ENCODE results near the gene CHRM2. TPM values are rescaled to one million over a fixed set of nuclear protein-coding genes. Genes with fewer than 3 reads are reported as not detected.

The CHRM2 gene
- total RNA-seq, 1 donor = under 0.01 TPM

GRCh38 chr7:136877990-136878389 lies 9.5 kb downstream of the CHRM2 start:
- Histone ChIP-seq H3K4me1 (ENCODE audit: insufficient read depth, low read length) (no peaks in the 10 kb centered on the region), H3K27me3 (ENCODE audit: insufficient read depth, low read length) (no peaks in the 10 kb centered on the region), H3K4me3 (ENCODE audit: low read length) (no peak overlapping the region), H3K9me3 (ENCODE audit: low read depth, low read length) (no peaks in the 10 kb centered on the region)

- H3K4me1 ChIP-seq (ENCODE audit: insufficient read depth, low read length) = no peaks in the 10 kb centered on the region
- H3K9me3 ChIP-seq (ENCODE audit: low read depth, low read length) = no peaks in the 10 kb centered on the region
- no peak overlapping the region for H3K4me3 ChIP-seq (ENCODE audit: low read length)
- no peaks in the 10 kb centered on the region for H3K27me3 ChIP-seq (ENCODE audit: insufficient read depth, low read length)
Measured at GRCh38 chr7:136878878-136879277, 10.4 kb downstream of the CHRM2 start.

GRCh38 chr7:136883046-136883445 lies 14.6 kb downstream of the CHRM2 start:
- H3K4me3 ChIP-seq (ENCODE audit: low read length) = no peak overlapping the region
- H3K4me1 ChIP-seq (ENCODE audit: insufficient read depth, low read length) = no peaks in the 10 kb centered on the region
- H3K9me3 ChIP-seq (ENCODE audit: low read depth, low read length) = no peaks in the 10 kb centered on the region
- no peaks in the 10 kb centered on the region for H3K27me3 ChIP-seq (ENCODE audit: insufficient read depth, low read length)

DNA sequence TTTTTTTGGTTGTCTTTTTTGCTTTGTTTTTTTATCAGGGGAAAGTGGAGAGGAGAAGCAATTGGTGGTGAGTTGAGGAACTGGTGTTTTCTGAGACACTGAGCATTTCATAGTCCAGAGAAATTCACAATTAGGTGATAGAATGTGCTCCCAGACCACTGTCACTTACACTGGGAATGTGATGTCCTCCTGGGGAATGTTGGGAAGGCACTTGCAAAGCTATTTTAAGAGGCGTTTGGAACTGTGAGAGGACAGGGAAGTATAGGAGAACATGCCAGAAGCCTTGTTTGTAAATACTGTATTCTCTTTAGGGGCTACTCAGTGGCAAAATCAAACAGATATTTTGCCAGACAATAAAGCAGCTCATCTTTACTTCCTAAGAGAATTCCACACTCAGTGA lies 16.0 kb downstream of the CHRM2 start:
- no peaks in the 10 kb centered on the region for H3K4me1 ChIP-seq (ENCODE audit: insufficient read depth, low read length)
- H3K27me3 ChIP-seq (ENCODE audit: insufficient read depth, low read length) = no peaks in the 10 kb centered on the region
- no peaks in the 10 kb centered on the region for H3K9me3 ChIP-seq (ENCODE audit: low read depth, low read length)
- H3K4me3 ChIP-seq (ENCODE audit: low read length) = no peak overlapping the region

DNA sequence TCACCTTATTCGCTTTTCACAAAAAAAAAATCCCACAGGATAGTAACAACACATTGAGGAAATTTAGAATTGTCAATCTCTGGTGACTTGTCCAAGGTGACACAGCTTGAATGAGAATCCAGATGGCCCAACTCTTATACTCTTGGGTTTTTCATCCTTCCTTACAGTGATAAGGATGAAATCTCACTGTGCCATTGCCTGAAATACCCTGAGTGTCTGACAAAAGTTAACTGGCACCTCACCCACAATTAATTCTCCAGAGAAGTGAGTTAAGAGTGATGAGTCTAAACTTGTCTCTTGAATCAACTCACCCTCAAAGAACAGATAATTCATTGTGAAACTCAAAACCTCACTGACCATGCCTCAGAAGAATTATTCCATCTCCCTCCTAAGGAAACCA lies 18.9 kb downstream of the CHRM2 start:
- Histone ChIP-seq H3K9me3 (ENCODE audit: low read depth, low read length) (no peaks in the 10 kb centered on the region), H3K4me1 (ENCODE audit: insufficient read depth, low read length) (no peaks in the 10 kb centered on the region), H3K27me3 (ENCODE audit: insufficient read depth, low read length) (no peaks in the 10 kb centered on the region), H3K4me3 (ENCODE audit: low read length) (no peak overlapping the region)

GRCh38 chr7:136890399-136890798 lies 21.9 kb downstream of the CHRM2 start:
- no peaks in the 10 kb centered on the region for H3K9me3 ChIP-seq (ENCODE audit: low read depth, low read length)
- no peaks in the 10 kb centered on the region for H3K4me1 ChIP-seq (ENCODE audit: insufficient read depth, low read length)
- no peaks in the 10 kb centered on the region for H3K27me3 ChIP-seq (ENCODE audit: insufficient read depth, low read length)
- no peak overlapping the region for H3K4me3 ChIP-seq (ENCODE audit: low read length)

DNA sequence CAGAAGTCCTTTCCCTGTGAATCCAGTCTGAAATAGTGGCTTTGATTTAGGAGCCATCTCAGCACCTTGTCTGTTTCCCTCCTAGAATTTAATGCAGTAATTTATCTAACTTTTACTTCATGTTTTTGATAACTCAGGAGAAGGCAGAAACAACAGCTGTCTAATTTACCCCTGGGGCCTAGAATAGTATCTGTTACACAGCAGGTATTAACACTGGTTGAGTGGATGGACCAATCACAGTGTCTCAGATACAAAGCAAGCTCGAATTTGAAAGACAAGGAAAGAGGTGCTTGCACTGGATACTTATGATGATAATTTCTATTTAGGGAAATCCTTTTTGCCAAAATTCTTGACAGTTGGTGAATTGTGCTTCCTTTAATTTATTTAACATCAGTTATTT lies 23.4 kb downstream of the CHRM2 start:
- Histone ChIP-seq H3K9me3 (ENCODE audit: low read depth, low read length) (no peaks in the 10 kb centered on the region), H3K27me3 (ENCODE audit: insufficient read depth, low read length) (no peaks in the 10 kb centered on the region), H3K4me3 (ENCODE audit: low read length) (no peak overlapping the region), H3K4me1 (ENCODE audit: insufficient read depth, low read length) (no peaks in the 10 kb centered on the region)

- Histone ChIP-seq H3K9me3 (ENCODE audit: low read depth, low read length) (no peaks in the 10 kb centered on the region), H3K27me3 (ENCODE audit: insufficient read depth, low read length) (no peaks in the 10 kb centered on the region), H3K4me3 (ENCODE audit: low read length) (no peak overlapping the region), H3K4me1 (ENCODE audit: insufficient read depth, low read length) (no peaks in the 10 kb centered on the region)
Measured at GRCh38 chr7:136894789-136895188, 26.3 kb downstream of the CHRM2 start.

- Histone ChIP-seq H3K4me3 (ENCODE audit: low read length) (no peak overlapping the region), H3K9me3 (ENCODE audit: low read depth, low read length) (no peaks in the 10 kb centered on the region), H3K27me3 (ENCODE audit: insufficient read depth, low read length) (no peaks in the 10 kb centered on the region), H3K4me1 (ENCODE audit: insufficient read depth, low read length) (no peaks in the 10 kb centered on the region)
Measured at GRCh38 chr7:136897676-136898075, 29.2 kb downstream of the CHRM2 start.

DNA sequence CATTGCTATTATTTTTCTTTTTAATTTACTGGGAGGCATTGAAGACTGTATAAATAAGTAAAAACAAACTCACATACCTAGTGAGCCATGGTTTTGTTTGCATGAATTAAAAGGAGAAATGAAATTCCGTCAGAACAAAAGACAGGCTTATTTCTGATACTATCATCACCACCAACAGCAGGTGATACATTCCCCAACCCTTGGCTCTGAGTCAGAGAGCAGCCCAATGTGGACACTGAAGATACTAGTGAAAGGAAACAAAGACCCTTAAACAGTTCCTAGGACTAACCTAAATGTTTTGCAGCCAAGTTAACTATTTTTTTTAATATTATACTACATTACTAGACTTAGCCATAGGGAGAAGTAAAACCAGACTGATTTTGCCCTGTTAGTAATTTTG lies 31.6 kb downstream of the CHRM2 start:
- Histone ChIP-seq H3K9me3 (ENCODE audit: low read depth, low read length) (no peaks in the 10 kb centered on the region), H3K4me3 (ENCODE audit: low read length) (no peak overlapping the region), H3K27me3 (ENCODE audit: insufficient read depth, low read length) (no peaks in the 10 kb centered on the region), H3K4me1 (ENCODE audit: insufficient read depth, low read length) (no peaks in the 10 kb centered on the region)

- Histone ChIP-seq H3K9me3 (ENCODE audit: low read depth, low read length) (no peaks in the 10 kb centered on the region), H3K4me3 (ENCODE audit: low read length) (no peak overlapping the region), H3K27me3 (ENCODE audit: insufficient read depth, low read length) (no peaks in the 10 kb centered on the region), H3K4me1 (ENCODE audit: insufficient read depth, low read length) (no peaks in the 10 kb centered on the region)
Measured at GRCh38 chr7:136910771-136911170, 42.3 kb downstream of the CHRM2 start.

GRCh38 chr7:136911344-136911743 lies 42.9 kb downstream of the CHRM2 start:
- no peaks in the 10 kb centered on the region for H3K27me3 ChIP-seq (ENCODE audit: insufficient read depth, low read length)
- no peaks in the 10 kb centered on the region for H3K4me1 ChIP-seq (ENCODE audit: insufficient read depth, low read length)
- no peaks in the 10 kb centered on the region for H3K9me3 ChIP-seq (ENCODE audit: low read depth, low read length)
- H3K4me3 ChIP-seq (ENCODE audit: low read length) = no peak overlapping the region

DNA sequence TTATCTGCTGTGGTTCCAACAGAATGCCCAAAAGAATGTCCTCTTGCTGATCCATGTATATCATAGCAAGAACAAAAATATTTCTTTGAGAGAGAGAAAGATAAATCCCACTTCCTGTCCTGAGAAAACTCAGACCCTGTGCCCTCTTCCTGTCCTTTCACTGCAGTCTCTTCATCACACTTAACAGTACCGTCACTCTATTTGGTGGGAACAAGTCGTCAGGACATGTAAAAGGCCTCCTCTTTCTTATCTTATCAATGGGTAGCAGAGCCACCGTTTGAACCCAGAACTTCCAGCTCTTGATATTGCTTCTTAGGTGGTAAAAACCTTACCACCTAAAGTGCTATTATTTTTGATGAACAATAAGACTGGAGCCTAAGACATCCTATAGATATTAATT lies 43.9 kb downstream of the CHRM2 start:
- Histone ChIP-seq H3K4me3 (ENCODE audit: low read length) (no peak overlapping the region), H3K9me3 (ENCODE audit: low read depth, low read length) (no peaks in the 10 kb centered on the region), H3K27me3 (ENCODE audit: insufficient read depth, low read length) (no peaks in the 10 kb centered on the region), H3K4me1 (ENCODE audit: insufficient read depth, low read length) (no peaks in the 10 kb centered on the region)

DNA sequence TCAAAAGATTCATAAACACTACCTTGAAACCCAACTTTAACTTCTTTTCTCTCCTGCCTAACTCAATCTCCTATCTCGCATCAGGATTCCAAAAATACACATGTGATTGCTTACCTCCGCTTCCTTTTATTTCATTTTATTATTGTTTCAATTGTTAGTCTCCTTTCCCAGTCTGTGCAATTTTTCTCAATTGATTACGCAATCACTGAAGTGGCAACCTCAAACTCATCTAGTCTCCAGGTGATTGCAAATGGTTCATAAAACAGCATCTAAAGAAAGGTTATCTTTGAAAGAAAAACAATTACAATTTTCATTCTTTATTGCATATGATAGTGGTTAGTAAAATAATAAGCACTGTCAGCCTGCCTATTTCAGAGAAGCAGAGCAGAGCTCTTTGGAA lies 45.6 kb downstream of the CHRM2 start:
- Histone ChIP-seq H3K4me1 (ENCODE audit: insufficient read depth, low read length) (no peaks in the 10 kb centered on the region), H3K27me3 (ENCODE audit: insufficient read depth, low read length) (no peaks in the 10 kb centered on the region), H3K4me3 (ENCODE audit: low read length) (no peak overlapping the region), H3K9me3 (ENCODE audit: low read depth, low read length) (no peaks in the 10 kb centered on the region)

- Histone ChIP-seq H3K27me3 (ENCODE audit: insufficient read depth, low read length) (no peaks in the 10 kb centered on the region), H3K4me1 (ENCODE audit: insufficient read depth, low read length) (no peaks in the 10 kb centered on the region), H3K9me3 (ENCODE audit: low read depth, low read length) (no peaks in the 10 kb centered on the region), H3K4me3 (ENCODE audit: low read length) (no peak overlapping the region)
Measured at GRCh38 chr7:136919820-136920219, 51.4 kb downstream of the CHRM2 start.

GRCh38 chr7:136923111-136923667 lies 54.7 kb downstream of the CHRM2 start:
- Histone ChIP-seq H3K27me3 (ENCODE audit: insufficient read depth, low read length) (no peaks in the 10 kb centered on the region), H3K9me3 (ENCODE audit: low read depth, low read length) (no peaks in the 10 kb centered on the region), H3K4me1 (ENCODE audit: insufficient read depth, low read length) (no peaks in the 10 kb centered on the region), H3K4me3 (ENCODE audit: low read length) (no peak overlapping the region)

GRCh38 chr7:136925044-136925443 lies 56.6 kb downstream of the CHRM2 start:
- Histone ChIP-seq H3K27me3 (ENCODE audit: insufficient read depth, low read length) (no peaks in the 10 kb centered on the region), H3K4me3 (ENCODE audit: low read length) (no peak overlapping the region), H3K9me3 (ENCODE audit: low read depth, low read length) (no peaks in the 10 kb centered on the region), H3K4me1 (ENCODE audit: insufficient read depth, low read length) (no peaks in the 10 kb centered on the region)
